Esophagus muscularis mucosa (tissue), 4 donors: ENCODE data around the gene SPPL3. TPM values are rescaled to one million over a fixed set of nuclear protein-coding genes. Genes with fewer than 3 reads are reported as not detected.

Experiments used
- DNase-seq: peaks from one replicate; pipeline ENCODE4 v3.0.0-alpha.2; 2017; ENCODE audit errors: extremely low spot score
- H3K27ac ChIP-seq, 4 donors: fragments of 200-600 bp; sonication (generic); replicated peaks in 1 of 4; 1 replicate in 3 of 4; 2 replicates in 1 of 4; pipeline ENCODE4 v1.5.1; 2016 to 2019; ENCODE audit warnings: mild to moderate bottlenecking in 1 of 4
- H3K27me3 ChIP-seq, 4 donors: fragments of 200-600 bp; sonication (generic); one replicate each; pipeline versions ENCODE4 v1.5.1 to v1.6.0; 2016 to 2019
- H3K36me3 ChIP-seq, 4 donors: fragments of 200-600 bp; sonication (generic); one replicate each; pipeline ENCODE4 v1.5.1; 2016 to 2019
- H3K4me1 ChIP-seq, 4 donors: fragments of 200-600 bp; sonication (generic); one replicate each; pipeline ENCODE4 v1.5.1; 2016 to 2019
- H3K4me3 ChIP-seq, 4 donors: fragments of 200-600 bp; sonication (generic); 1 replicate in 2 of 4; 2 replicates in 2 of 4; pipeline ENCODE4 v1.5.1; 2016 to 2019; ENCODE audit warnings: mild to moderate bottlenecking in 4 of 4, moderate library complexity in 1 of 4
- H3K9me3 ChIP-seq, 4 donors: fragments of 200-600 bp; sonication (generic); 1 replicate in 3 of 4; 2 replicates in 1 of 4; pipeline ENCODE4 v1.5.1; 2016 to 2019
- CTCF ChIP-seq, 3 experiments: fragments of 200-600 bp in 2 of 3; fragments of 450-650 bp in 1 of 3; sonication (generic) in 2 of 3; IDR thresholded peaks; one replicate each; pipeline ENCODE4 v1.5.1; 2017 to 2019; ENCODE audit warnings: antibody characterized with exemption in 3 of 3, mild to moderate bottlenecking in 2 of 3, moderate library complexity in 1 of 3
- EP300 ChIP-seq: sonication (generic); formaldehyde crosslinking; IDR thresholded peaks from one replicate; pipeline ENCODE4 v1.6.1; 2017; ENCODE audit warnings: antibody characterized with exemption
- POLR2A ChIP-seq: fragments of 450-650 bp; IDR thresholded peaks from one replicate; pipeline ENCODE4 v1.6.1; 2017; ENCODE audit warnings: antibody characterized with exemption, moderate library complexity, mild to moderate bottlenecking, low read depth
- POLR2AphosphoS5 ChIP-seq, 2 donors: sonication (generic); formaldehyde crosslinking; IDR thresholded peaks; one replicate each; pipeline ENCODE4 v1.6.1; 2017; ENCODE audit warnings: antibody characterized with exemption in 2 of 2
- WGBS: methylation state at CpG from one replicate; pipeline ENCODE4 v1.1.5; 2018; 5-methylcytosine and 5-hydroxymethylcytosine counted together
- intact Hi-C: fragments of 100-400 bp; cut with DNase I; formaldehyde crosslinking; loops from one replicate; pipeline ENCODE4 v1.15.1; 2023
- total RNA-seq, 4 donors: library from RNA; depleted of rRNA; stranded (reverse); fragments of >200 nt; gene quantifications; one replicate each; pipeline versions ENCODE4 v1.1.0 to v1.2.1, GENCODE V29; 2016

SPPL3 gene
- total RNA-seq, 4 donors from 2014 or later, result 18.4 to 32.1 (median 21.8) TPM

DNA sequence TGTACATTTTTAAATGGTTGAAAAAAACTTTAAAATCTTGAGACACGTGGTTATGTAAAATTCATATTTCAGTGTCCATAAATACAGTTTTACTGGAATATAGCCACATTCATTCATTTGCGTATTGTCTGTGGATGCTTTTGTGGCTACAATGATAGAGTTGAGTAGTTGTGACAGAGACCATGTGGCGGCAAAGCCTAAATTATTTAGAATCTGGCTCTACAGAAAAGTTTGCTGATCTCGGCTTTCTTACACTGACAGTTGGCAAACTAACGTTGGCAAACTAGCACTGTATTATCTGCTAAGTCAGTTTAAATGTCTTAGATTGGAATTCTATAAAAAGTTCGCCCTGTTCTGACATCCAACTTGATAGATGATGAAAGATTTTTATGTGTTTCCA, 191.5 kb downstream of the SPPL3 start:
- no peak for DNase-seq

More for the DNA sequence above, 191.5 kb downstream of the SPPL3 start:
- WGBS, result 70% methylated on average over 6 of the region's 6 CpGs
- Histone ChIP-seq H3K27me3 (no peaks in the 10 kb centered on the region), H3K27ac (no peak overlapping the region), H3K36me3 (peaks cover 13 to 45% (median 42%) of the 10 kb centered on the region in 4 donors), H3K4me3 (no peak overlapping the region), H3K4me1 (peaks cover 17 to 37% (median 34%) of the 10 kb centered on the region in 4 donors), H3K9me3 (no peaks in the 10 kb centered on the region)
- intact Hi-C loops, result loop anchor here (2.0 kb wide), 1 partner anchor 130 kb away; no protein-coding TSS in a partner anchor
- TF ChIP-seq POLR2A, result no peak
- TF ChIP-seq POLR2AphosphoS5 (IDR thresholded peaks at IDR 0.05), result no peak
- no peak for TF ChIP-seq CTCF (IDR thresholded peaks at IDR 0.05)
- TF ChIP-seq EP300, result no peak

Other genes with a start within 250 kb of the SPPL3 start
- gene MLEC, start 217.2 kb downstream of the SPPL3 start, total RNA-seq, result 10 to 100 TPM; 37.8 to 55.5 (median 46.3) TPM
- 10 to 100 TPM; 20.0 to 30.8 (median 28.5) TPM for gene UNC119B, start 193.9 kb downstream of the SPPL3 start, total RNA-seq
- 10 to 100 TPM; 31.6 to 64.2 (median 46.0) TPM for gene ACADS, start 178.5 kb downstream of the SPPL3 start, total RNA-seq
- gene HNF1A, start 74.2 kb upstream of the SPPL3 start, total RNA-seq, result not detected
- gene C12orf43, start 112.1 kb upstream of the SPPL3 start, total RNA-seq, result 10 to 100 TPM; 14.5 to 22.6 (median 18.5) TPM
- gene OASL, start 134.9 kb upstream of the SPPL3 start, total RNA-seq, result under 1 TPM; 0.26 to 0.75 (median 0.46) TPM
- 1 to 10 TPM; 1.5 to 4.3 (median 2.7) TPM for gene P2RX7, start 228.5 kb upstream of the SPPL3 start, total RNA-seq